ENCODE data around the gene MOV10L1.
"Not testable (repeated sequence)": the region's sequence is repeated elsewhere in the genome, so short reads cannot be mapped to it uniquely, and the experiment has no call there.

The MOV10L1 gene

DNA sequence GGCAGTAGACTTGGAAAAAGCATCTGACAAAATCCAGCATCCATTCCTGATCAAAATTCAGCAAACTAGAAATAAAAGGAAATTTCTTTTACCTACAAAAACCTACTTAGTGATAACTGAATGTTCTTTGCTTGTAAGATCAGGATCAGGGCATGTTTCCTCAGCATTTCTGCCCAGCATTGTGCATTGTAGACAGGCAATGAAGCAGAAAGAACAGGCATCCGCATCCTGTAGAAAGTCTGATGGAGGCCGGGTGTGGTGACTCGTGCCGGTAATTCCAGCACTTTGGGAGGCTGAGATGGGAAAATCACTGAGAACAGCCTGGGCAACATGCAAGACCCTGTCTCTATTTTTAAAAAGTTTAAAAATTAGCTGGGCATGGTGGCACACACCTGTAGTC lies 48.2 kb downstream of the MOV10L1 start:
- DNase-seq (ENCODE audit: low read depth in 2 of 2), result no peak

DNA sequence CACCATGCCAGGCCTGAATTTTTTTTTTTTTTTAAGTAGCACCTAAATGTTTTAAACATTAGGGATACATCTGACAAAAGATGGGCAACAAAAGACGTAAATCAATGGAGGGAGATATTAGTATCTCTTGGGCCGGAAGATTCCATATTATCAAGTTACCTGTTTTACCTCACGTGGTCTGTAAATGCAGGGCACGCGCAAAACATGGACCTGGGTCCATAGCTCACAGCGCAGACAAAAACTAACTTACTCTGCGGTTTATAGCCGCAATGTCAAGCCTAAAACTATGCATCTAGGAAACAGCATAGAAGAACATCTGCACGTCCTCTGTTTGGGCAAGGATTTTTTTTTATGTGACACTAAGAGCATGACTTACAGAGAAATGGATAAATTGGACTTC lies 49.2 kb downstream of the MOV10L1 start:
- no peak for DNase-seq (ENCODE audit: low read depth in 2 of 2)

DNA sequence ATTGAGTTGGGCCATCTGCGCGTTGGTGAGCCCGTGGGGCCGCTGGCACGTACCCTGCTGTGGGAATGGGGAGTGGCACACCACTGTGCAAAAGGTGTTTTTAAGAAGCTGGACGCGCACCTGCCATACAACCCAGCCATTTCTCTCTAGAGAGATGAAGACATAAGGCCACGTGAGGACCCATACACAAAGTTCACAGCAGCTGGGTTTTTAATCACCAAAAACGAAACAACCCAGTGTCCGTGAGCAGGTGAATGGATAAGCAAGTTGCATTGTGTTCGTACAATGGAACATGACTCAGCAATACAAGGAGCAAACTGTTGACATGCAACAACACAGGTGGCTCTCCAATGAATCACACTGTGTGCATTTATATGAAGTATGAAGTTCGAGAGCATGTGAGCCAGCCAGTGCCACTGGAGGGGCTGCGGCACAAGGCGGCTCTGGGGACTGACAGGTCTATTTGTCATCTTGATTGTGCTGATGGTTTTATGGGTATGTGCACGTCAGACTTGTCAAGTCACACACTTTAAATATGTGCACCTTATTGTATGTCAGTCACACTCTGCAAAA lies 50.1 kb downstream of the MOV10L1 start:
- DNase-seq (ENCODE audit: low read depth in 2 of 2), result no peak

DNA sequence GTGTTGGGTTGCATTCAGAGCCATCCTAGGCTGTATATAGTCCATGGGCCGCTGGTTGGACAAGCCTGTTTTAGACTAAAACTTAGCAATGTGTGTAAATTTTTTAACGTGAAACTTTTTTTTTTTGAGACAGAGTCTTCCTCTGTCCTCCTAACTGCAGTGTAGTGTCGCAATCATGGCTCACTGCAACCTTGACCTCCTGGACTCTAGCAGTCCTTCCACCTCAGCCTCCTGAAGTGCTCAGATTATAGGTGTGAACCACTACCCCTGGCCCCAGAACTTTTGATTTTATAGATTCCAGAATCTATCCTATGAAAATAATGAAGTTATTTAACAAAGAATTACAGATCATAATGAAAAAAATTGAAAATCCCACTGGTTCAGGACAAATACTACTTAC lies 50.8 kb downstream of the MOV10L1 start:
- no peak for DNase-seq (ENCODE audit: low read depth in 2 of 2)

DNA sequence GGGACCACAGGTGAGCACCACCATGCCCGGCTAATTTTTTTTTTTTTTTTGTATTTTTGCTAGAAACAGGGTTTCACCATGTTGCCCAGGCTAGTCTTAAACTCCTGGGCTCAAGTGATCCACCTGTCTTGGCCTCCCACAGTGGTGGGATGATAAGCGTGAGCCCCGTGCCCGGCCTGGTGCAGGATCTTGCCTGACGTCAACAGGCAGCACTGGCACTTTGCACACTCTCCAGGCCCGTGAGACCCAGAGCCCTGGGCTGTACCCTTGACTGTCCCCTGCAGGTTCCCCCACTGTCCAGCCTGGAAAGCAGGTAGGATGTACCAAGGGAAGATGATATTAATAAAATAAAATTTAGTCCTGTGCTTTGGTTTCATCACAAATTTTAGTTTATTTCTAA lies 51.7 kb downstream of the MOV10L1 start:
- DNase-seq (ENCODE audit: low read depth in 2 of 2), result no peak

DNA sequence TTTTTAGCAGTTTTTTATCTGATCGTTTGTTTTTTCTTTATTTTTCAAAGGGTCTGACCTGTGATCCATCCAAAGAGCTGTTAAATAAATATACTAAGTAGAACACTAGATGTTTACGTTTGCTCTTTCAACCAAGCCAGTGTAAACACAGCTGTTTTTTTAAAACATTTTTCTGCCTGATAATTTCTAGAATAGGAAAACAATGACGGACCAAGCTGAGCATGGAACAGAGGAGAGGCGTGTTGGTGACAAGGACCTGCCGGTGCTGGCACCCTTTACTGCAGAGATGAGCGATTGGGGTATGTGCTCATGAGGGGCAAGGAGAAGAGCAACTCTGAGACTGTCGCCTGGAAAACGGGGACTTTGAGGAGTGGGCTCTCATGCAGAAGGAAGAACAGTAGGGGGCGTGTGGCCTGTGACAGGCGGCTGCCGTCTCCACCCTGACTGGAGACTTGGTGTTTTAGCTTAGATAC lies 52.1 kb downstream of the MOV10L1 start:
- DNase-seq (ENCODE audit: low read depth in 2 of 2), result no peak

DNA sequence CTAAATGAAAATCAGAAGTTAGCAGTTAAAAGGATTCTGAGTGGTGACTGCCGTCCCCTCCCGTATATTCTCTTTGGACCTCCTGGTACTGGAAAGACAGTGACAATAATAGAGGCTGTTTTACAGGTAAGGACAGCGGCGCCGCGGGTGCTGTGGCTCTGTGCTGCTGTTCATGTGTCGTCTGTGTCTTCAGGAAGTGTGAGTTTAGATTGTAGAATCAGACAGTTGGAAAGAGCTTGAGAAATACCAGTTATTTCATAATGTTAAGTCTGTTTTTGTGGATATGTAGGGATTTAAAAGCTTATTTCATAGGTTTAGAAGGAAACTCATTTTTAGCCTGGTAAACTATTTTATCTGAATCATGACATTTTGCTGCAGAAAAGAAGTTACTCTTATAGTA lies 53.3 kb downstream of the MOV10L1 start:
- no peak for DNase-seq (ENCODE audit: low read depth in 2 of 2)

DNA sequence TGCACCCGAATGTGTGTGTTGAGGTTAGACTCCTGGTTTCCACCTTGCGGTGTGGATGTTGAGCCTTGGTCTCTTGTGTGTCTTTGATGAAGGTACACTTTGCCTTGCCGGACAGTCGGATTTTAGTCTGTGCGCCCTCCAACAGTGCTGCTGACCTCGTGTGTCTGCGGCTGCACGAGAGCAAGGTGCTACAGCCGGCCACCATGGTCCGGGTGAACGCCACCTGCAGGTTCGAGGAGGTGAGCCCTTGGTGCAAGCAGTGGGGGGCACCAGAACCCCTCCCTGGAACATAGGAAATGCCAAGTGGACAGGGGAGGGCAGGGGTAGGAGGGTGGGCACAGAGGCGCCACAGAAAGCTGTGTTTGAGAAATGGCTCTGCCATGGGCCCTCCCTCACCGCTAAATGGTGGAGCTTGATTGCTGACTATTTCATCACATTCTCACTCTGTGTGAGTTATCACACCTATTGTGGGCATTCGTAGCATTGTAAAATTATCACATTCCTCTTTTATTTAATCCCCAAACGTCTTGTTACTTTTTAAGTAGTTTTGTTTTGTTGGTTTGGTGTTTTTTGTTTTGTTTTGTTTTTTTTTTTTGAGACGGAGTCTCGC lies 54.3 kb downstream of the MOV10L1 start:
- no peak for DNase-seq (ENCODE audit: low read depth in 2 of 2)

DNA sequence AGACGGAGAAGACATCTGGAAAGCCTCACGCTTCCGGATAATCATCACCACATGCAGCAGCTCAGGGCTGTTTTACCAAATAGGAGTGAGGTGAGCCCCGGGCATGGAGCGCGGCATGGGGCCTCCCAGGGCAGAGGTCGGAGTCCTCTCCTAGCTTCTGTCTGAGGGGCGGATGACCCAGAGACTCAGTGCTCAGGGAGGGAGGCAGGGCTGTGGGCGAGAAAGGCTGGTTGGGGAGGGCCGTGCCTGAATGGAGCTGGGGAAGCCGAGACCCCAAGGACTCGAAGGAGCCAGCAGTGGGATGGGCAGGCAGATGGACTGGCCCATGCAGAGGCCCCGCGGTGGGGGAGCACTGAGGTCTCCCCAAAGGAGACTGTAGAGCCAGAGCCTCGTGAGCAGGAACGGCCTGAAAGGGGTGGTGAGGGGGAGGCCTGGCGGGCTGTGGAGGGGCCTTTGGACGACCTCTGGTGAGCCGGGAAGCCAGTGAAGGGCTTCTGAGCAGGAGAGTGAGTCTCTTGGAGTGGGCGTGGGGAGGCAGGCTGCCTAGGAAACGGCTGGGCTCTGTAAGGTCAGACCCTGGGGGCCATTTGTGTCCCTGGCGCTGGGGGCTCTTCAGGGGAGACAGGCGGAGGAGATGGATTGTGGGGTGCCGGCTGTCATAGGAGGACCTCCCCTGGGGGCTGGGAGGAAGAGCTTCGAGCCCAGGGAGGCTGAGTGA lies 56.1 kb downstream of the MOV10L1 start:
- no peak for DNase-seq (ENCODE audit: low read depth in 2 of 2)

DNA sequence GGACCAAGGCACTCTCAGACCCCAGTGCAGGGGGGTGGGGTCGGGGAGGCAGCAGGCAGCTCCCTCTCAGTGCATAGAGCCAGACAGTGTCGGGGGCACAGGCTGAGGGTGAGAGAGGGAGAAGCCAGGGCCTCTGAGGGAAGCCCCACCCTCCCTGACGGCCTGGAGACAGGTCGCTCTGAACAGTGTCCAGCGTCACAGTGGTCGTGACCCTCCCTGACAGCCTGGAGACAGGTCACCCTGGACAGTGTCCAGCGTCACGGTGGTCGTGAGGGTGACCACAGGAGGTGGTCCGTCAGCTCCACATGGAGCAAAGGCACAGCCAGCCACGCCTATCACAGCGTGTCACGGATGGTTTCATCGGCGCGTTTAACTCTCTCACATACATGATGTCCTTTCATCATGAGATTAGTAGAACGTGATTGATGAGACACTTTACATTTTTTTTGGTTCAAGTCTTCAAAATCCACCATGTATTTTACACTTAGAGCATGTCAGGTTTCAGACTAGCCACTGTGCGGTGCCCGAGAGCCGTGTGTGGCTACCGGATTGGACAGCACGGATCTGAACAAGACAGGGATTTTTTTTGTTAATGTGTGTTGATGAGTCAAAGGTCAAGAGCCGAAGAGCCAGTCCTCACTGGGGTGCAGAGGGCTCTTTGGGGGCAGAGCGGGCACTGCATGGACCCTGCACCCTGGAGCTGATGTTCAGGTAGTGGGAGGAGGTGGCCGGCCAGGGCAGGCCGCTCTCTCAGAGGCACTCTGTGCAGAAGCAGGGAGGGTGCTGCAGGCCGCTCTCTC lies 56.8 kb downstream of the MOV10L1 start:
- no peak for DNase-seq (ENCODE audit: low read depth in 2 of 2)

DNA sequence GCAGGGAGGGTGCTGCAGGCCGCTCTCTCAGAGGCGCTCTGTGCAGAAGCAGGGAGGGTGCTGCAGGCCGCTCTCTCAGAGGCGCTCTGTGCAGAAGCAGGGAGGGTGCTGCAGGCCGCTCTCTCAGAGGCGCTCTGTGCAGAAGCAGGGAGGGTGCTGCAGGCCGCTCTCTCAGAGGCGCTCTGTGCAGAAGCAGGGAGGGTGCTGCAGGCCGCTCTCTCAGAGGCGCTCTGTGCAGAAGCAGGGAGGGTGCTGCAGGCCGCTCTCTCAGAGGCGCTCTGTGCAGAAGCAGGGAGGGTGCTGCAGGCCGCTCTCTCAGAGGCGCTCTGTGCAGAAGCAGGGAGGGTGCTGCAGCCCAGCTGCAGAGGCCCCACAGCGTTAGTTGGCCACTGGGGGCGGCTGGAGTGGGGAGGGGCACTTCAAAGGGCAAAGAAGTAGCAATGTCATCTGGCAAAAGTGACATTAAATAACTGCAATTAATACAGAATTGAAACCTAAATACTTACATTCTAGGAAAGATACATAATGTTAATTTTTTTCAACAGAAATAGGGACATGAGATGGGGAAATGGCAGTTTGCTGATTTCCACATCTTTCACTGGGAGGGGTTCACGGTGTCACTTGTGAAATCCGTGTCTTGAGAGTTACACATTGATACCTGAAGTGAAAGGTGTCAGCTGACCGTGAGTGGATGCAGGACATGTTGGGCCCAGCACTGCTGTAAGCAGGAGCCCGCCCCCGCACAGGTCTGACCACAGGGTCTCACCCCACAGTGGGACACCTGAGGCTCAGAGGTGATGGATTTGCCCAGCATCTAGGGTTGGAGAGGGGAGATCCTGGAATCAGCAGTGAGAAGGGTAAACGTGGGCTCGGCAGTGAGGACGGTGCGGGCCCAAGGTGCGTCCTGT lies 57.7 kb downstream of the MOV10L1 start:
- DNase-seq (ENCODE audit: low read depth in 2 of 2), result not testable (repeated sequence)

DNA sequence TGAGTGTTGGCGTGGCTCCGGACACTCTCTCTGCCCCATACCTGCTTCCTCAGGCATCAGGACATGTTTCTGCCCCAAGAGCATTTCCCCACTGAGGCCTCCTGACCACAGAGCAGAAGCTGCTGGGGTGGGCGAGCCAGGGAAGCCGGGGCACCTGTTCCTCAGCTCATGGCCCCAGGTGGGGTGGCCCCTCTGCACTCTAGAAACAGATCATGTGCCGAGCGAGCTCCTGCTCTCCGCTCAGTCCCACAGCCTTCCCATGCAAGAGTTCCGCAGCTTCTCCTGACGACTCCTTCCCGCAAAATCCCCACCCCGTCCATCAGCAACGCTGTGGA lies 58.3 kb downstream of the MOV10L1 start:
- no peak for DNase-seq (ENCODE audit: low read depth in 2 of 2)

DNA sequence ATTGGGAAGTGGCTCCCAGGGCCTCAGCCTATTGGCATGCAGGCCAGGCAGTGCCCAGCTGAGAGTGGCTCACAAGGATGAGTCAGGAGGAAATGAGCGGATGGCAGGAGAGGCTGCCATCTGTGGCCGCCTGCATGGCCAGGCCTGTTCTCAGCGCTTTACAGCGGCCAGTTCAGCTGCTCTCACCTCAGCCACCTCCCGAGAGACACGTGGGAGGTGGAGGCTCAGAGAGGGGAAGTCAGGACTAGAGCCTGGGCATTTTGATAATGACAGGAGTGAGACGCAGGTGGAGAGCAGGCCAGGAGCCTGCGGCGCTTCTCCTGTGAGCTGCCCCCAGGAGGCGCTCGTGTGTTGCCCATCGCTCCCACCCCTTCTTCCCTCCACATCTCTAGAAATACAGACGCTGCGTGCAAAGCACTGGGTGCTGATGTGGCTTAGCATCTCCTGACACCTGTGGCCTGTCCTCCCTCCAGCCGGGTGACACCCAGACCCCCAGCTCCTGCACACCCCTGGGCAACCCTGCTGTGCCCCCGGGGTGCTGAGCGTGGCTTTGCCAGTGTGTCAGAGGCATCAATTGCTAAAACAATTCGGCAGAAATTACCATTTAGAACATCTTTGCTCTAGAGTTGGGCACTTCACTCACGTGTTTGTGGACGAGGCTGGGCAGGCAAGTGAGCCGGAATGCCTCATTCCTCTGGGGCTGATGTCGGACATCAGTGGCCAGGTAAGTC lies 59.4 kb downstream of the MOV10L1 start:
- peak; percentile 58 to 61 for DNase-seq (ENCODE audit: low read depth in 2 of 2)

DNA sequence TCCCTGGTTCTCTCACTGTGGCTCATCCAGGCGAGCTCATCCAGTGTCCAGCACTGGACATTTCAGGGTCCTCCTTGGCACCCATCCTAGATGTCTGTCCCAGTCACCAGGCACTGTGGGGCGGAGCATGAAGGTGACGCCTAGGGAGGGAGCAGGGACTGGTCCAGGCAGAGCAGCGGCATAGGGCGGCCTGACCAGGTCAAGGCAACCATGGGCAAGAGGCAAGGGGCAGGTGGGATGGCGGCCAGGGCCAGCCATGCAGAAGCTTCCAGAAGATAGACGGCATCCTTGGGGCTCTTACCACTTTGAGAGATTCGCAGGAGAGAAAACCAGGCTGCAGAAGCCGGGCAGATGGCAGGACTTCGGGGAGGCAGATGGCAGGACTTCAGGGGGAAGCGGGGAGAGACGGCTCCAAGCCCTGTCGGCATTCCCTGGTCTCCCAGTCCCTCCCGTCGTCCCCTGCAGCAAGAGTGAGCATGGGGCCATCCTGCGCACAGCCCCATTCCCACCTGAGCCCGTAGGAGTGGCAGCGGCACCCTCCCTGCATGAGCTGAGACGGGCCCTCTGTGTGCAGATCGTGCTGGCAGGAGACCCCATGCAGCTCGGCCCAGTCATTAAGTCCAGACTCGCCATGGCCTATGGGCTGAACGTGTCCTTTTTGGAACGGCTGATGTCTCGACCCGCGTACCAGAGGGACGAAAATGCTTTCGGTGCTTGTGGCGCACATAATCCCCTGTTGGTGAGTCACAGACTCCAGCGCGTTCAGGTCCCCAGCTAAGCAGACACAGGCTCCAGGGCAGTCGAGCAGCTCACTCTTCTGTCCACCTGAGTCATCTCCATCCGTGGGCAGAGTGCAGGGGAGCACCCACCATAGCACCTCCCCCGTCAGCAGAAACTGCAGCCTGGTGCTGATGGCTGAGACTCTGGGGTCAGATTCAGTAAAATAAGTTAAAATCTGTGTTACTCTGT lies 60.6 kb downstream of the MOV10L1 start:
- no peak for DNase-seq (ENCODE audit: low read depth in 2 of 2)

DNA sequence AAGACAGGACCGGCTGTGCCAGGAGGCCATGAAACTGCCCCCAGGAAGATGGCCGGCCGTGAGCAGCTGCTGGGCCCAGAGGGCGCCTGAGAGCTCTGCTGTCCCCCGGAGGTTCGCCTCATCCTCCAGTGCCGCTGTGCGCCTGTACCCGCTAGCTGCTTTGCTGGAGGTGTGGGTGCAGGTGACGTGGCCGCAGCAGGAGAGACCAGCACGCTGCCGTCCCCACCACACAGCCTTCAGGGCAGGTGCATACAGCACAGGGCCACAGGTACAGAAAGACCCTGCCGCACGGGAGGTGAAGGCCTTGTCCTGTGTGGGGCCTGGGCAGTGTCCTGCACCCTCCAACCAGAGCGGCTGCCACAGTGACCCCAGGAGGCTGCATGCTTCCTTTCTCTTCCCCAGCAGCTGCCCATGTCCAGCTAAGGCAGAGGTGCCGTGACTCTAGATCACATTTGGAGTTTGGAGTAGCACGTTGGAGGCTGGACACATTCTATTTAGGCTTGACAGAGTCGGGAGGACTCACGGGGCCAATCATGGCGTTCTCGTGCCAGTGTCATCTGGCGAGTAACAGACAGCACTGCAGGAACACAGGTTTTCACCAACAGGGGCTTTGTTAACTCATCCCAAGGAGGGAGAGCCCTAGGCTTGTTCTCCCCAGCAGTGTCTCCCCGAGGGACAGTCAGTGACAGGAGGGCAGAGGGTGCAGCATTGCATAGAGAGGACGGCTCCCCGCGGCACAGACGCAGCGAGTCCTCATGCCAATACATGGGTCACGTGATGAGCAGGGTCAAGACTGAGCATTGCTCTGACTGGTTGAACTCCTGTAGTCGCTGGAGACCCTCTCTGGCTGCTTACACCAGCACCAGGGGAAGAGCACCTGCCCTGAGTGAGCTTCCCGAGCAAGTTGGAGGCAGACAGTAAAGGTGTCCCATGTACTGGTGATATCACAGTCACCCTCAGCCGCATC lies 62.0 kb downstream of the MOV10L1 start:
- no peak for DNase-seq (ENCODE audit: low read depth in 2 of 2)

DNA sequence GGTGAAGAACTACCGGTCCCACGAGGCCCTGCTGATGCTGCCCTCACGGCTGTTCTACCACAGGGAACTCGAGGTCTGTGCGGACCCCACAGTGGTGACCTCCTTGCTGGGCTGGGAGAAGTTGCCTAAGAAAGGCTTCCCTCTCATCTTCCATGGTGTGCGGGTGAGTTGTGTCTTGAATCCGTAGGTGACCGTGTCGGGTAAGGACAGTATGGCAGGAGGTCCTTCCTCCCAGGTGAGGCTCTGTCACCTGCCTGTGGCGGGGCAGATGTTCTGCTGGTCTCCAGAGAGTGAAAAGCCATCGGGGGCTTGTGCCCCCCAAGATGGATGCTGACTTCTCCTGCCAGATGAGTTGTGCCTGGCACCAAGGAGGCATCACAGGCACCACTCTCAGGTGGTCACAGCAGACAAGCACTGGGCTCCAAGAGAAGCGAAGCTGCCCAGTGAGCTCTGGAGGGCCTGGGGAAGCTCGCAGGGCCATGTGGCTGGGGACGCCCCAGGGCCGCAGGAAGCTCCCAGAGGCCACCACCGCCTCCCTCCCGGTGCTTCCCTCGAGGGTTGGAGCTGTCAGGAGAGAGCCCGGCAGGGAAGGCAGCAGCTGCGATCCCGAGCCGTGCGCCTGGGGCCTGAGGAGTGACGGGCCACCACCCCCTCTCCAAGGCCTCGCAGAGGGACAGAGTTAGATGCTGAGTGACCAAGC lies 63.4 kb downstream of the MOV10L1 start:
- no peak for DNase-seq (ENCODE audit: low read depth in 2 of 2)

DNA sequence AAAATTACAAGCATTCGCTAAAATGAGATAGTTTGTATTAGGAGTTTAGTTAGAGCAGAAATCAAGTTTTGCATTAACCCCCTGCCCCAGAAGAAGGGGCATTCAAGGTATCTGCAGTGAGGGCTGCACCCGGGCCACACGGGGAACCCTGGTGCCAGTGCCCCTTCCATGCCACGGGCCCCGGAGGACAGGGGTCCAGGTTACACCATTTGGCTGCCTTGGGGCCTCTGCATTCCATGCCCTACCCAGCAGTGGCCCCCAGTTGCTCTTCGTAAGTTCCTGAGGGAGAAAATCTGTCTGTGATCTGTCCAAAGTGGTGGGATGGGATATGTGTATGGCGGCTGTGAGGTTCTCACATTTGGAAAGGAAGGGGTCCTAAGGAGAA lies 63.9 kb downstream of the MOV10L1 start:
- DNase-seq (ENCODE audit: low read depth in 2 of 2), result no peak

Data from stimulated activated CD4-positive, alpha-beta T cell treated with anti-CD3 and anti-CD28 coated beads, Interleukin-4, amount 100 ng/mL, for 48 hours (primary cell).